GM18858 (cell line): ENCODE measurements around the gene SLC38A11.
"Not testable (repeated sequence)": the region's sequence is repeated elsewhere in the genome, so short reads cannot be mapped to it uniquely, and the experiment has no call there.

Experiments
- ATAC-seq: cut with Tn5 transposase; IDR thresholded peaks from one replicate; pipeline ENCODE4 v1.9.1; 2021; ENCODE audit not compliant: unreplicated experiment

The SLC38A11 gene

GRCh38 chr2:164881524-164881923, 73.8 kb downstream of the SLC38A11 start:
- ATAC-seq, result no peak

- ATAC-seq, result no peak
Observed at GRCh38 chr2:164879901-164880535, 75.3 kb downstream of the SLC38A11 start.

GRCh38 chr2:164877927-164878326, 77.4 kb downstream of the SLC38A11 start:
- ATAC-seq, result no peak

- no peak for ATAC-seq
Observed at GRCh38 chr2:164877169-164877568, 78.2 kb downstream of the SLC38A11 start.

- no peak for ATAC-seq
Observed at GRCh38 chr2:164875334-164876205, 79.8 kb downstream of the SLC38A11 start.

- no peak for ATAC-seq
Observed at GRCh38 chr2:164873210-164873908, 82.0 kb downstream of the SLC38A11 start.

- ATAC-seq, result no peak
Observed at GRCh38 chr2:164871404-164871803, 83.9 kb downstream of the SLC38A11 start.

- no peak for ATAC-seq
Observed at GRCh38 chr2:164869420-164869772, 85.9 kb downstream of the SLC38A11 start.

- no peak for ATAC-seq
Observed at GRCh38 chr2:164868563-164869419, 86.5 kb downstream of the SLC38A11 start.

- ATAC-seq, result no peak
Observed at GRCh38 chr2:164867779-164868397, 87.4 kb downstream of the SLC38A11 start.

- ATAC-seq, result not testable (repeated sequence)
Observed at GRCh38 chr2:164866381-164866780, 88.9 kb downstream of the SLC38A11 start.

GRCh38 chr2:164860694-164861042, 94.7 kb downstream of the SLC38A11 start:
- ATAC-seq, result no peak

GRCh38 chr2:164859906-164860693, 95.2 kb downstream of the SLC38A11 start:
- ATAC-seq, result not testable (repeated sequence)

GRCh38 chr2:164859251-164859818, 96.0 kb downstream of the SLC38A11 start:
- ATAC-seq, result no peak

GRCh38 chr2:164852086-164852485, 103.2 kb downstream of the SLC38A11 start:
- ATAC-seq, result no peak

GRCh38 chr2:164850235-164850634, 105.1 kb downstream of the SLC38A11 start:
- ATAC-seq, result no peak

- no peak for ATAC-seq
Observed at GRCh38 chr2:164849506-164849905, 105.8 kb downstream of the SLC38A11 start.

- no peak for ATAC-seq
Observed at GRCh38 chr2:164847981-164848741, 107.2 kb downstream of the SLC38A11 start.

- no peak for ATAC-seq
Observed at GRCh38 chr2:164847291-164847690, 108.0 kb downstream of the SLC38A11 start.
